GM18873 (cell line): ENCODE data around the gene IQCH.

Experiments
- ATAC-seq: cut with Tn5 transposase; IDR thresholded peaks from one replicate; pipeline ENCODE4 v1.9.1; 2021; ENCODE audit warnings: mild to moderate bottlenecking, moderate library complexity, moderate number of reproducible peaks; ENCODE audit not compliant: unreplicated experiment, low FRiP score

The IQCH gene

GRCh38 chr15:67550522-67550921 is 295.9 kb downstream of the IQCH start:
- ATAC-seq = no peak

- ATAC-seq = no peak
Observed at GRCh38 chr15:67551207-67551743, 296.7 kb downstream of the IQCH start.
